NCI-H446 treated with DMSO at 0.1 percent for 48 hours (cell line): ENCODE data around the gene KLHL29.

Experiments
- DNase-seq: peaks from one replicate; lab custom pipeline; 2025; lab: John Stamatoyannopoulos, UW

Gene KLHL29

GRCh38 chr2:23513245-23513871 is 128.4 kb downstream of the KLHL29 start:
- no peak for DNase-seq

- no peak for DNase-seq
Observed at GRCh38 chr2:23513872-23514793, 129.2 kb downstream of the KLHL29 start.

- DNase-seq: no peak
Observed at GRCh38 chr2:23516520-23517256, 131.7 kb downstream of the KLHL29 start.

- DNase-seq: no peak
Observed at GRCh38 chr2:23518481-23519333, 133.7 kb downstream of the KLHL29 start.

GRCh38 chr2:23519334-23519651 is 134.3 kb downstream of the KLHL29 start:
- DNase-seq: no peak

GRCh38 chr2:23520256-23520655 is 135.3 kb downstream of the KLHL29 start:
- no peak for DNase-seq

- DNase-seq: no peak
Observed at GRCh38 chr2:23521060-23521459, 136.1 kb downstream of the KLHL29 start.

- DNase-seq: no peak
Observed at GRCh38 chr2:23522726-23523372, 137.9 kb downstream of the KLHL29 start.

- peak; percentile 89 for DNase-seq
Observed at GRCh38 chr2:23523373-23524260, 138.6 kb downstream of the KLHL29 start.

GRCh38 chr2:23524261-23524706 is 139.3 kb downstream of the KLHL29 start:
- peak; percentile 50 for DNase-seq

GRCh38 chr2:23525137-23525765 is 140.3 kb downstream of the KLHL29 start:
- DNase-seq: no peak

- DNase-seq: no peak
Observed at GRCh38 chr2:23526114-23526513, 141.1 kb downstream of the KLHL29 start.

GRCh38 chr2:23526835-23527790 is 142.1 kb downstream of the KLHL29 start:
- DNase-seq: no peak

GRCh38 chr2:23528171-23528570 is 143.2 kb downstream of the KLHL29 start:
- no peak for DNase-seq

- no peak for DNase-seq
Observed at GRCh38 chr2:23528690-23529089, 143.7 kb downstream of the KLHL29 start.

GRCh38 chr2:23529659-23530058 is 144.7 kb downstream of the KLHL29 start:
- DNase-seq: no peak

GRCh38 chr2:23530206-23530908 is 145.4 kb downstream of the KLHL29 start:
- peak; percentile 98 for DNase-seq

- DNase-seq: no peak
Observed at GRCh38 chr2:23530909-23531276, 145.9 kb downstream of the KLHL29 start.
